GM19372 (cell line): ENCODE results near the gene OPN4.

Experiments used
- ATAC-seq: cut with Tn5 transposase; IDR thresholded peaks from one replicate; pipeline ENCODE4 v1.9.1; 2021; ENCODE audit warnings: mild to moderate bottlenecking, low read depth, moderate library complexity; ENCODE audit not compliant: unreplicated experiment

The OPN4 gene

GRCh38 chr10:86661161-86662025, 7.0 kb downstream of the OPN4 start:
- ATAC-seq = no peak

GRCh38 chr10:86662186-86663045, 8.1 kb downstream of the OPN4 start:
- ATAC-seq = no peak

GRCh38 chr10:86663046-86663345, 8.6 kb downstream of the OPN4 start:
- no peak for ATAC-seq

GRCh38 chr10:86663576-86664339, 9.4 kb downstream of the OPN4 start:
- ATAC-seq = no peak

GRCh38 chr10:86664341-86665217, 10.2 kb downstream of the OPN4 start:
- ATAC-seq = no peak

- no peak for ATAC-seq
Observed at GRCh38 chr10:86665218-86665607, 10.9 kb downstream of the OPN4 start.

GRCh38 chr10:86665868-86666267, 11.5 kb downstream of the OPN4 start:
- no peak for ATAC-seq

GRCh38 chr10:86666538-86666937, 12.2 kb downstream of the OPN4 start:
- ATAC-seq = no peak

GRCh38 chr10:86667421-86668181, 13.3 kb downstream of the OPN4 start:
- ATAC-seq = no peak

GRCh38 chr10:86668297-86669165, 14.2 kb downstream of the OPN4 start, which contains the start of gene LDB3:
Gene LDB3, plus strand, starts transcription at chr10:86668511. Its CDS starts 181 bp downstream, at chr10:86668692.
- peak; percentile 62 for ATAC-seq

- no peak for ATAC-seq
Observed at GRCh38 chr10:86670290-86670811, 16.0 kb downstream of the OPN4 start.

- ATAC-seq = no peak
Observed at GRCh38 chr10:86670876-86671275, 16.5 kb downstream of the OPN4 start.

GRCh38 chr10:86671419-86671818, 17.1 kb downstream of the OPN4 start:
- no peak for ATAC-seq

GRCh38 chr10:86671985-86672710, 17.8 kb downstream of the OPN4 start:
- no peak for ATAC-seq

- ATAC-seq = no peak
Observed at GRCh38 chr10:86673216-86673826, 19.0 kb downstream of the OPN4 start.

- ATAC-seq = no peak
Observed at GRCh38 chr10:86673827-86674581, 19.7 kb downstream of the OPN4 start.
